ENCODE results near the gene F7.

Gene F7

DNA sequence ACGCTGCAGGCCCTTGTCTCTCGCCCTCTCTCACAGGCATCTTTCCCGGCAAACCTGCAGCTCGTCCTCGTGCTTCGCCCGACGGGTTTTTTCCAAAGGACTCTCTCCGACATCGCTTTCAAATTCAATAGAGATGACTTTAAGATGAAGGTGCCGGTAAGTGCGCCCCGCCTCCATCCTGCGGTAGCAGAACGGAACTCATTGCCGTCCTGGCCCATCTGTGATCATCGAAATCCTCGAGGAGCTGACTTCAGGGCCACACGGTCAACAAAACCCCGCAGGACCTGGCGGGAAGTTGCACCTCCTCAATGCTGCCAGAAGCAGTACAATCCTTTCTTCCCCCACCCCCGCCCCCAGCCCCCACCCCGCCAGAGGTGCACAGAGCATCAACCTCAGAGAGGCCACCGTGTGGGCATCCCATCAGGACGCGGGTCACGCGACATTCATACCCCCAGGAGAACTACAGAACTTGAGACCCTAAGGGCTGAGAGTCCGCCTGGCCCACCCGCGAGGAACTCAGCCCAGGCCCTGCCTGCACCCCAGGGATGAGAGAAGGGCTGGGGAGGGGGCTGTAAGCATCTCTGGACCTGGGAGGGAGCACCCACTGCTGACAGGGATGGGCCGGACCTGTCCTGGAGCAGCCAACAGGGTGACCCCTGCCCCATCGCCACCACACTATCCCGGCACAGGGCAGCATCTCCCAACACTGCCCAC is 44.9 kb upstream of the F7 start:
- H3K27ac ChIP-seq: no peak overlapping the region
- no peak for TF ChIP-seq ZFX (IDR thresholded peaks at IDR 0.05; ENCODE audit: borderline replicate concordance)
- TF ChIP-seq, protein P1, sequence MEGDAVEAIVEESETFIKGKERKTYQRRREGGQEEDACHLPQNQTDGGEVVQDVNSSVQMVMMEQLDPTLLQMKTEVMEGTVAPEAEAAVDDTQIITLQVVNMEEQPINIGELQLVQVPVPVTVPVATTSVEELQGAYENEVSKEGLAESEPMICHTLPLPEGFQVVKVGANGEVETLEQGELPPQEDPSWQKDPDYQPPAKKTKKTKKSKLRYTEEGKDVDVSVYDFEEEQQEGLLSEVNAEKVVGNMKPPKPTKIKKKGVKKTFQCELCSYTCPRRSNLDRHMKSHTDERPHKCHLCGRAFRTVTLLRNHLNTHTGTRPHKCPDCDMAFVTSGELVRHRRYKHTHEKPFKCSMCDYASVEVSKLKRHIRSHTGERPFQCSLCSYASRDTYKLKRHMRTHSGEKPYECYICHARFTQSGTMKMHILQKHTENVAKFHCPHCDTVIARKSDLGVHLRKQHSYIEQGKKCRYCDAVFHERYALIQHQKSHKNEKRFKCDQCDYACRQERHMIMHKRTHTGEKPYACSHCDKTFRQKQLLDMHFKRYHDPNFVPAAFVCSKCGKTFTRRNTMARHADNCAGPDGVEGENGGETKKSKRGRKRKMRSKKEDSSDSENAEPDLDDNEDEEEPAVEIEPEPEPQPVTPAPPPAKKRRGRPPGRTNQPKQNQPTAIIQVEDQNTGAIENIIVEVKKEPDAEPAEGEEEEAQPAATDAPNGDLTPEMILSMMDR (IDR thresholded peaks at IDR 0.05): no peak

GRCh38 chr13:113061271-113061625 is 44.3 kb upstream of the F7 start:
- no peak overlapping the region for H3K27ac ChIP-seq
- TF ChIP-seq, protein P1 (IDR thresholded peaks at IDR 0.05): no peak
- no peak for TF ChIP-seq ZFX (IDR thresholded peaks at IDR 0.05; ENCODE audit: borderline replicate concordance)

GRCh38 chr13:113061796-113062425 is 43.7 kb upstream of the F7 start:
- TF ChIP-seq ZFX (IDR thresholded peaks at IDR 0.05; ENCODE audit: borderline replicate concordance): no peak
- TF ChIP-seq, protein P1 (IDR thresholded peaks at IDR 0.05): no peak

GRCh38 chr13:113062691-113063090 is 42.9 kb upstream of the F7 start:
- TF ChIP-seq ZFX (IDR thresholded peaks at IDR 0.05; ENCODE audit: borderline replicate concordance): no peak
- TF ChIP-seq, protein P1 (IDR thresholded peaks at IDR 0.05): no peak
- no peak overlapping the region for H3K27ac ChIP-seq

More at GRCh38 chr13:113061796-113062425, 43.7 kb upstream of the F7 start:
- no peak overlapping the region for H3K27ac ChIP-seq

GRCh38 chr13:113063091-113063491 is 42.5 kb upstream of the F7 start:
- TF ChIP-seq, protein P1 (IDR thresholded peaks at IDR 0.05): no peak
- no peak for TF ChIP-seq ZFX (IDR thresholded peaks at IDR 0.05; ENCODE audit: borderline replicate concordance)
- no peak overlapping the region for H3K27ac ChIP-seq

- H3K27ac ChIP-seq: no peak overlapping the region
- TF ChIP-seq, protein P1 (IDR thresholded peaks at IDR 0.05): no peak
- no peak for TF ChIP-seq ZFX (IDR thresholded peaks at IDR 0.05; ENCODE audit: borderline replicate concordance)
Observed at GRCh38 chr13:113064000-113064533, 41.5 kb upstream of the F7 start.

Data from 22Rv1 (cell line).